GM19099 (cell line): ENCODE data around the gene ARL6IP5.

Source experiments
- POLR2A ChIP-seq: IDR thresholded peaks from 3 replicates; pipeline ENCODE4 v1.6.1; 2011; ENCODE audit warnings: low read depth; ENCODE audit not compliant: insufficient read length; ENCODE audit errors: extremely low read depth

ARL6IP5 gene, protein sequence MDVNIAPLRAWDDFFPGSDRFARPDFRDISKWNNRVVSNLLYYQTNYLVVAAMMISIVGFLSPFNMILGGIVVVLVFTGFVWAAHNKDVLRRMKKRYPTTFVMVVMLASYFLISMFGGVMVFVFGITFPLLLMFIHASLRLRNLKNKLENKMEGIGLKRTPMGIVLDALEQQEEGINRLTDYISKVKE

DNA sequence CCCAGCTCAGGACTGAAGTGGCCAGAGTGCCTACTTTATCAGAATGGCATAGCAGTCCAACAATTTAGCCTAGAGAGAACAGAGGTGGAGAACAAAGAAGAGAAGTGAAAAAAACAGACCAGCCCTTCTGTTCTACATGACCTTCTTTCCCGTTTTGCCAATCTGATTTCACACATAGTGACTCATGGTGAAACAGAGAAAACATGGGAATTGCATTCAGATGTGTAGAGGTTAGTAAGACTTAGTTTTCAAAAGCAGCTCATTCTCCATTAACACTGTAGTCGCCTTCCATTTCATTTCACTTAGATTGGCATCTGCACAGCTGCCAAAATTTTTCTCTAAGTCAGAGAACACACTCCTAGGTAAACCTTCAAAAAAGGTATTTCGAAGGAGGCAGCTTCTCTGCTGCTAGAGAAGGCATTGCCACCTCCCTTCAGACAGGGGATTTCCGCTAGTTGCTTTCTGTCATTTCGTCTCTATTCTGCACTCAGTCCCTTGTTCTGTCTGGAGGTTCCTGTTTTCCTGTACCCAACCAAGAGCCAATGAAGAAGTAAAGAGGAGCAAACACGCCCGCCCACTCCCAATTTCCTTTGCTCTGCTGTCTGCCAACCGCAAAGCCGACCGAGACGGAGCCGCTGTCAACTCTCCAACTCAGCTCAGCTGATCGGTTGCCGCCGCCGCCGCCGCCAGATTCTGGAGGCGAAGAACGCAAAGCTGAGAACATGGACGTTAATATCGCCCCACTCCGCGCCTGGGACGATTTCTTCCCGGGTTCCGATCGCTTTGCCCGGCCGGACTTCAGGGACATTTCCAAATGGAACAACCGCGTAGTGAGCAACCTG is at the start of gene ARL6IP5:
Gene ARL6IP5 (plus strand): TSS at position 612 of the 842 bp plus-strand sequence. CDS start 111 bp downstream, at position 723.
- peak; percentile 42 for TF ChIP-seq POLR2A

- no peak for TF ChIP-seq POLR2A
These were observed 40.1 kb upstream of the ARL6IP5 start for GRCh38 chr3:69044608-69045007.

GRCh38 chr3:69048990-69049389 is 35.7 kb upstream of the ARL6IP5 start:
- TF ChIP-seq POLR2A, result no peak

GRCh38 chr3:69051756-69052471 is 32.8 kb upstream of the ARL6IP5 start, which contains the start of gene TMF1:
Gene TMF1, minus strand, starts transcription at chr3:69052333. Its CDS starts 247 bp downstream, at chr3:69052086.
- TF ChIP-seq POLR2A, result peak; percentile 63

DNA sequence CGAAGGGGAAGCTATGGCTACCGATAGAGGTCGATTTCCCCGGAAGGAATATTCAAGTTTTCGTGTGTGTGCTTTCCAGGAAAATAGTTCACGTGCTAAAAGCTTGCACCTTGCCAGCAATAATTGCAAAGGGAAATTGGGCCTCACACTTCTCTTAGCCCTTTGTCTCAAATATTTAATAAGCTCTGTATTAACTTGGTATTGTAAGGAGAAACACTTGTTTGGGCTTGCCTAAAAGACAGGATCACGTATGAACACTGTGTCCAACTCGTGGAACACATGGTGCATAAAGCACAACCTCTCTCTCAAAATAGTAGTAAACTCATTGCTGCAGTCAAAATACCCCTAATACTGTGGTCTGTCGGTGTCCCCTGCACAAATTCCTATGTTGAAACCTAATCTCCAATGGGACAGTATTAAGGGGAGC is 32.3 kb upstream of the ARL6IP5 start:
- TF ChIP-seq POLR2A, result no peak

DNA sequence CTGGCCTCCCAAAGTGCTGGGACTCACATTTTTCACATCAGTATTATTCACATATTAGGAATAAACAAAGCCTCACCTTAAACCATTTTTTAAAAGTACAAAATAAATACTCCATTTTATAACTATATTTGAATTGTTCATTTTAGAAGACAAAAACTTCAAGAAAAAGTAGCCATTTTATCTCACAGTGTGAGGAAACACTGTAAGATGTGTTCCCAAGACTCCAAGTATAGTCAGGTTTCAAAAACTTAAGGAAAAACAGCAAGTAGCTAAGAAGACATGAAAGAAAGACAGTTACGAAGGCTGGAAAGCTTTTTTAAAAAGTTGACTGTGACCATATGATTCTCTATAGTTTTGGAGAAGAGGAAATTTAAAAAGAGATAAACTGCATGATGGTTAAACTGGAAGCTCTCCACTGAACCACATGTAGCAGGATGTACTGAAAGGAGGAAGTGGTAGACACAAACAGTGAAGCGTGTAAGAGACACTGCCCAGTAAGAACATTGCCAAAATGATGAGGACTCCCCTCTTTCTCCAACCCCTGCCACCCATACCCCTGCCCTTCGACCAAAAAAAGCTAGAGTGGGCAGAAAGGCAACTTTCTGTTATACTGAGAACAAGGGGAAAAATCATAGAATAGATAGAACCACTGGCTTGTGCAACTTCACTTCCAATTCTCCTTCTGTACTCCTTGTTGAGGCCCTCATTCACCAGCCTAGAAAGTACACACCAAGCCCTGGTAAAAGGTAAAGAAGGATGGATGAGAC is 26.4 kb upstream of the ARL6IP5 start:
- no peak for TF ChIP-seq POLR2A

GRCh38 chr3:69058947-69059224 is 25.9 kb upstream of the ARL6IP5 start:
- no peak for TF ChIP-seq POLR2A

DNA sequence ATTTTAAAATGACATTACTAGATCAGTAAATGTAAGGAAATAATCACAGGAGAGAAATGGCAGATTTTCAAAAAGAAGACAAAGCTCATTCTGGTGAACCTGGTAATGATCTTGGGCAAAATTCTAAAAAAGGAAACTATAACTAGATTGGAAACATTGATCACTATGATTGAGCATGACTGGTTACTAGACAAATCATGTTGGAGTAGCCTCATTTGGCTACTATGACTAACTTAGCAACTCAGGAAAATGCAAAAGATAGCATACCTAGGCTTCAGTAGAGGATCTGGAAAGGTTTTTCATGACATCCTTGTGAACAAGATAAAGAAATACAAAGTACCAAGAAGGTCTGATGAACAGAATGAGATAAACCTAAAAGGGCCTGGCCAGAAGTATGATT is 25.0 kb upstream of the ARL6IP5 start:
- TF ChIP-seq POLR2A, result no peak

DNA sequence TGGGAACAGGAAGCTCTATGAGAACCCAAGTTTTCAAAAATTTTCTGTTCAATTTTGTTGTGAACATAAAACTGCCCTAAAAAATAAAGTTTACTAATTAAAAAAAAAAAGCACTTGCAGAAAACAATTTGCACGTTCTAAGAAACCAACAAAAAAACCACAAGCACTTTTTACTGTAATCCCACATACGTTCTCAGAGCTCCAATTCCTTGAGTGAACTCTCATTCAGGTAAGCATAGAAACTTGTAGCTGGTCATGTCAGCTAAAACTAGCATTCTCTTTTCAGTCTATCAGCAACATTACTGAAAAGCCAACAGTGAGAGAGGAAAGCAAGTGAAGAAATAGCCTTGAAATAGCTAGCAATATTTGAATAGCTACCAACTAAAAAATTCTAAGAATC is 21.1 kb upstream of the ARL6IP5 start:
- no peak for TF ChIP-seq POLR2A

DNA sequence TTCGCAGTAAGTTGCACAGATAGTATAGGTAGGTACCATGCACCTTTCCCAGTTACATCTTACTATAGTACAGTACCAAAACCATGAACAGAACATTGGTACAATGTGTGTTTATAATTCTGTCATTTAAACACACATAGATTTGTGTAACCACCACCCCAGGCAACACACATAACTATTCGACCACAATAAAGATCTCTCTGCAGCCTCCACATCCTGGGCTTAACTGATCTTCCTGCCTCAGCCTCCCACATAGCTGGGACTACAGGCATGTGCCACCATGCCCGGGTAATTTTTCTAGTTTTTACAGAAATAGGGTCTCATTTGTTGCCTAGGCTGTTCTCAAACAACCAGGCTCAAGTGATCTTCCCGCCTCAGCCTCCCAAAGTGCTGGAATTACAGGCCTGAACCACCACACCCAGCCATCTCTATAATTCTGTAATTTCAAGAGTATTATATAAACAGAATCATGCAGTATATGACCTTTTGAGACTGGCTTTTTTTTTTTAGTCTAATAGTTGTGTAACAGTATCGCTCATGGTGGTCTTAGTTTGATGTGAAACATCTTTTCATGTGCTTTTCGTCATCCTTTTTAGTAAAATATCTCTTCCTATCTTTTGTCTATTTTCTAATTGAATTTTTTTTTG is 19.3 kb upstream of the ARL6IP5 start:
- TF ChIP-seq POLR2A, result no peak

DNA sequence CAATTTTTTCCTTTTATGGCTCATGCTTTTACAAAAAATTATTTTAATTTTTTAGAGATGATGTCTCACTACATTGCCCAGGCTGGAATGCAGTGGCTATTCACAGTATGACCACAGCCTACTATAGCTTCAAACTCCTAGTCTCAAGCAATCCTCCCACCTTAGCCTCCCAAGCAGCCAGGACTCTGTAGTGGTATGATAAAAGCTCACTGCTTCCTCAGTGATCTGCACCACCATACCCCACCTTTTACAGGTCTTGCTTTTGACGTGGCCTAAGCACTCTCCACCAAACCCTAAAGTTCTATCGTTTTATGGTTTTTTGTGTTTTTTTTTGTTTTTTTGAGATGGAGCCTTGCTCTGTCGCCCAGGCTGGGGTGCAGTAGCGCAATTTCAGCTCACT is 18.6 kb upstream of the ARL6IP5 start:
- no peak for TF ChIP-seq POLR2A

DNA sequence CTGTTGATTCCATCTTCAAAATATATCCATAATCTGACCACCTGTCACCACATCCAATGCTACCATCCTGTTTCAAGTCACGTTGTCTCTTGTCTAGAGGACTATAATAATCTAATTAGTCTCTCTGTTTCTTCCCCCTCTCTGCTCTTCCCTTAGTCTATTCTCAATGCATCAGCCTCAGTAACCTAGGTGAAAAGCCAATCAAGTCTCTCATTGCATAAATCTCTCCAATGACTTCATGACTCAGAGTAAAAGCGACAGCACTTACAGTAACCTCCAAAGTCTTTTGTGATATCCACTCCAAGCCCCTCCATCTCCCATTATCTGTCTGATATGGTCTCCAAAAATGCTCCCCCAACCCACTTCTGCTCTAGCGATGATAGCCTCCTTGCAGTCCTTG is 11.8 kb upstream of the ARL6IP5 start:
- no peak for TF ChIP-seq POLR2A

DNA sequence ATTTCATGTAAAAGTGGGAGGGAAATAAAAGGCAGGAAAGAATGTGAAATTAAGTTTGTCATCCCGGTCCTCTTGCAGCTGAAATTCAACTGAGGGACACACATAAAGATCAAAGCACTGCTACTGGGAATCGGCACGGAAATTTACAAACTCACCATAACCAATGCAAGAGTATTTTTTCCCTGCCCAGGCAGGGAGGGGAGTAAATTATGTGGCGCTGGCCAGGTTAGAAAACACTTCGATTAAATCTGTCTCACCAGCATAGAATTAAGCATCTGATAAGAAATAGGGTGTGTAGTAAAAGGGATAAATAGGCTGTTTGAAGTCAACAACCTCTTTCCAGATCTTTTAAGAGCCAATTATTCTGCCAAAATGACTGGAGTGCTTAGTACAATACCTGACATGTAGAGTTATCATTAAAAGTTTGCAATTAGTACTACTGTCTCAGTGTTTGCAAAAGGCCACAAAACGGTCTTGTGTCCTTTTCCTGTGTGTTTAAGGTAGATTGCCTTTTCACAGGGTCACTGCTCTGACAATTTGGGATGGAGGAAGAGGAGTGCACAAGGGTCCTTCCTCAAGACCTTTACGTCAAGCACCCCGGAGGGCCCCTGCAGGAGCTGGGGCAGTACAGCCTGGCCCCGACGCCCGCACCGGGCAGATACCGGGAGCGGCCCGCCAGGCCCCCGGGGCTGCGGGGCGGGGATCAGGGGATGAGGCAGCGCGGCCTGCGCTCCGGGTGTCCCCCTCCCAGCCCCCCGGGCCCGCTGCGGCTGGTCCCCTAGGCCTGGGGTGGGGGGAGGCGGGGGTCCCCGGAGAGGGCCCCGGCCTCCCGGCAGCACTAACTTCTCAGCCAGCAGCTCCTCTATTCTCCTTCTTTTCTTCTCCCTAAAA is 5.2 kb upstream of the ARL6IP5 start:
- no peak for TF ChIP-seq POLR2A
